Measurements from ENCODE around the gene COTL1.

Gene COTL1

DNA sequence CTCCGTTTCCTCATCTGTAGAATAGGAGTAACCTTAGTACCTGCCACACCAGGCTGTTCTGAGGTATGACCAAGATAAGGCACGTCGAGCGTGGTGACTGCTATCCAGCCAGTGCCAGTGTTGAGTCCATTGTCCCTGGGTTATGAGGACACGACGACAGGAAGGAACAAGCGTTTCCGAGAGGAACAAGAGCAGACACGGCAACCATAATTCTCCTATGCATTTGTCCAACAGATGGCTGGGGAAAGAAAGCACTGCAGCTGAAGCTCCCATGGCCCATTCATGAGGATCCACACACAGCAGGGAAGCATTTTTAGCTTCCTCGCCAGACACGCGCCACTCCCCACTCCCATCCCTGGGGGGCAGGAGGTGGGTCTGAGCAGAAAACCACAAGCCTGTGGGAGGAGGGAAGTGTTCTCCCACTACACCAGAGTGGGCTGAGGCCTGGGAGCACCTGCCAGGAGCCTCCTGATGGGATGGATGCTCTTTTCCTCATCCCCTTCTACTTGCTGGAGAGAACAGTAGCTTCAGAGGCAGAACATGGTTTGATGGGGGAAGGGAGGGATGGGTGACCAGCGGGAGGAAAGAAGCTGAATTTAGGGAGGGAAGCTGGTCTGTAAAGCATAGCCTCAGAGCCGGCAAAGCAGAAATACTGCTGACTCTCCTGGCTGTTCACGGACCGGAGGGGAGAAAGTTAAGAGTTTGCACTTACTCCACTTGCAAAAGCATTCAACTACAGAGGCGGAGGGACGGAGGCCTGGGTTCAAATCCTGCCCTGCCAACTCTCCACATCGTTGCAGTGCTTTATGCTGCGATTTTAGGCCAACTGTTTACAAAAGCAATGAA, 2.7 kb downstream of the COTL1 start:
- DNase-seq (ENCODE audit: low read depth in 2 of 2, low spot score in 1 of 2) = no peak

DNA sequence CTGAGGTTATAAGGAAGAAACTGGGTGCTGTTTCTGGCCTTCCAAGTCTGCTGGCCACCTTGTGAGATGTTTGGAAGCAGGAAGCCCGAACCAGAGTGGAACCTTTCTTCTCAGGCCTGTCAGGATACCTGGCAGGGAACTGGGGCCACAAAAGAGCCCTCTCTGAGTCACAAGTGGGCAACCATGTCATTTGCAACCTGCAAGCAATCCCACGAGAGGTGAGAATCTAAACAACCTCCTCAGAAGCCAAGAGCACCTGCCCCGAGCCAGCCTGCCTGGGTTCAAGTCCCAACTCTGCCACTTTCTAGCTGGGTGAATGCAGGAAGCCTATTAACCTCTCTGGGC, 3.3 kb downstream of the COTL1 start:
- DNase-seq (ENCODE audit: low read depth in 2 of 2, low spot score in 1 of 2) = no peak

DNA sequence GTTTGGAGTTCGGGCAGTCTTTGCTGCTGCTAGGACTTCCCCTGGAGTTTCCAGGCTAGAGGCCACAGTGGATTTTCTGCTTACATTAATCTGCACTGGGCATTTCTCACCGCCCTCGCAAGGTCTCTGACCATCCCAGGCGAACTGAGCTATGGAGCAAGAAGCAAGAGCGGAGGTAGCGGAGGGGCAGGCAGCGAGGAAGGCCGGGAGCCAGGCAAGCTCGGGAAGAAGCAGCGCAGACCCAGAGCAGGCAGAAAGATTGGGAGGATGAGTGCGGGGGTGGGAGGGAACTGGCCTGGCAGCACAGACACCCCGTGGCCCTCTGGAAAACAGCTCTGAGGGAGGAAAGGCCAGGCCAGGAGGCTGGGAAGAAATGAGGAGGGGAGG, 3.8 kb downstream of the COTL1 start:
- no peak for DNase-seq (ENCODE audit: low read depth in 2 of 2, low spot score in 1 of 2)

DNA sequence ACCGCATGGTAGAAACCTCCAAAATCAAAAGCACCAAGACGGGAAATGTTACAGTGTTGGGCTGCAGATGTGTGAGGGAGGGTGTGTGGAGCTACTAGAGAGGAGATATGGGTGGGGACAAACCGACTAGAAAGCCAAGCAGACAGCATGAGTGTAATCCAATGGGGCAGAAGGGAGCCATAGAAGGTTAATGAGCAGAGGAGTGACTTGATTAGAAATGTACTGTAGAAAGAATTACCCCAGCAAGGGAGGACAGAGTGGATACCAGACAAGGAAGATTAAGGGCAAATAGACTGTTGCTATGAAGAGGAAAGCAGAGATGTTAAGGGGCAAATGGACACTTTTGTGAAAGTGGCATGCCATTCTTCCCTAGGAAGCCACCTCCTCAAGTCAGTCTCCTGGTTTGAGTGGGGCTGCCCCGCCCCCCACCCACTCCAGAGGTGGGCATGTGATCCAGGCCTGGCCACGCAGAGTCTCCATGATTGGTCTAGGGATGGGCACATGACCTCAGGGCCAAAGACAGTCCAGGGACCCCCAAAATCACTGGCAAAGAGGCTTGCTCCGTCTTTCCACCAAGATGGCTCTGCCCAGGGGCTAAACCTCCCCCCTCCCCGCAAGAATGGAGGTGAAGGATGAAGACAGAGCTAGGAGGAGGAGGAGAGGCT, 4.3 kb downstream of the COTL1 start:
- no peak for DNase-seq (ENCODE audit: low read depth in 2 of 2, low spot score in 1 of 2)

DNA sequence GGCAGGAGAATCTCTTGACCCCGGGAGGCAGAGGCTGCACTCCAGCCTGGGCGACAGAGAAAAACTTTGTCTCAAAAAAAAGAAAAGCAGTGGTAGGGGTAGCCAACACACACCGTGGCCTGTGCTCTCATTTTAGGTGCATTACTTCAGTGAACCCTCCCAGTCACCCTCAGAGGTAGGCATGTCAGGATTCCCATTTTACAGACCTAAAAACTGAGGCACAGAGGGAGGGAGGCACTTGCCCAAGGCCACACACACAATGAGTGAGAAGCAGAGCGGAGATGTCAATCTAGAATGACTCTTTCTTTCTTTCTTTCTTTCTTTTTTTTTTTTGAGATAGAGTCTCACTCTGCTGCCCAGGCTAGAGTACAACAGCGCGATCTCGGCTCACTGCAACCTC, 5.2 kb downstream of the COTL1 start:
- DNase-seq (ENCODE audit: low read depth in 2 of 2, low spot score in 1 of 2) = no peak

DNA sequence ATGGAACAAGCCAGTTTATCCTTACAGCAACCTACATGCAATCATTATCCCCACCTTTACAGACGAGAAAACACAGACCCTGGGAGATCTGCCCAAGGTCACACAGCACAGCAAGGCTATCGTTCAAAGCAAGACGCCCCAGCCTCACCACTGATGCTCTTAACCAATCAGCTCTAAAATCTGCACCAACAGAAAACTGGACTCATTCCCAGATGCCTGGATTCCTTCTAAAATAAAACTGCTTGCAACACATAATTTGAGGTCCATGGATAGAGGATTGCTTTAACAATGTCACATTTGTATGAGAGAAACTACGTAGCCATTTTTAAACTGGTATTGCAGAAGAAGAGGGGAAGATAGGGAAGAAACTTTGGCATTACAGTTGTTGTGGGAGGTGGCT, 6.8 kb downstream of the COTL1 start:
- DNase-seq (ENCODE audit: low read depth in 2 of 2, low spot score in 1 of 2) = no peak

DNA sequence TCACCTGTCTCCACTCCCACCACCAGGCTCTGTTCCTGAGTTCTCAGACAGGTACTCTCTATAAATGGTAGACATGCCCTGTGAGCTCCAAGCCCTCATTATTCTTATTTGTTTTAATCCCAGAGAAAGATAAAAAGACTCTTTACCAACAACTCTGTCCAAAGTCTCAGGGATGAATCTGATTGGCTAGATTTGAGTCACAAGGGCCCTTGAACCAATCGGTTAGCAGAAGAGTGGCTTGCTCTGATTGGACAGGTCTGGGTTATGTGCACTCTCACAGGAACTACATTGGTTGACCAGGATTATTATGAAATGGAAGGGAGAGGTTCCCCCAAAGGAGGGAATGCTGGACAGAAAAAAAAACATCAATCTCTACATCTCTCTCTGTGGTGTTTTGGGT, 7.5 kb downstream of the COTL1 start:
- DNase-seq (ENCODE audit: low read depth in 2 of 2, low spot score in 1 of 2) = no peak

DNA sequence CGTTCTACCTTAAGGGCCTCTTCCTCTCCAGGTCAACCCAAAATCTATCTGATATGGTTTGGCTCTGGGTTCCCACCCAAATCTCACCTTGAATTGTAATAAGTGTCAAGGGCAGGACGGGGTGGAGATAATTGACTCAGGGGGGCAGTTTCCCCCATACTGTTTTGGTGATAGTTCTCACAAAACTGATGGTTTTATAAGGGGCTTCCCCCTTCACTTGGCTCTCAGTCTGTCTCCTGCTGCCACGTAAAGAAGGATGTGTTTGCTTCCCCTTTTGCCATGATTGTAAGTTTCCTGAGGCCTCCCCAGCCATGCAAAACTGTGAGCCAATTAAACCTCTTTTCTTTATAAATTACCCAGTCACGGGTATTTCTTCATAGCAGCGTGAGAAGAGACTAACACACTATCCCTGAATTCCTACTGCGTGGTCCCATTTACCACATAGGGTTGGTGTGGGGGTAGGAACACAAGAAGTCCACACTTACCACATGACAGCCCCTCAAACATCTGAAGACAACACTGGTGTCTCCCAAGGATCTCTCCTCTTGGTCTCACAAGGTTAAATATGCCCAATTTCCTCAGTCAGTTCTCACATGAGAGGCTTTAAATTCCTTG, 8.2 kb downstream of the COTL1 start:
- DNase-seq (ENCODE audit: low read depth in 2 of 2, low spot score in 1 of 2) = no peak

DNA sequence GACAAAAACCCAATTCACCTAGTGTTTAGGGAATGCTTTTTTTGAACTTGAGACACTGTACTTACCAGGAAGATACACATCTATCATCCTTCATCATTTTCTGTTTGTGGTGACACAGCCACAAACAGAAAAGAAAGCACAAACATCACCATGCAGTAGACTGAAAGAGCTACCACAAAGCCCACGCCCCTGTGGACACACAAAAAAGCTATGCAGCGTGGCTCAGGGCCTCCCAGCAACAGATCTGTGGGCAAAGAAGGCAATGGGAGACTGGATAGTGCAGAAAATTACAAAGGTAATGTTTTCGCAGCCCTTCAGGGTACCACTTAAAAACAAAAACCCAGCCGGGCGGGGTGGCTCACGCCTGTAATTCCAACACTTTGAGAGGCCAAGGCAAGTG, 9.6 kb downstream of the COTL1 start:
- no peak for DNase-seq (ENCODE audit: low read depth in 2 of 2, low spot score in 1 of 2)

DNA sequence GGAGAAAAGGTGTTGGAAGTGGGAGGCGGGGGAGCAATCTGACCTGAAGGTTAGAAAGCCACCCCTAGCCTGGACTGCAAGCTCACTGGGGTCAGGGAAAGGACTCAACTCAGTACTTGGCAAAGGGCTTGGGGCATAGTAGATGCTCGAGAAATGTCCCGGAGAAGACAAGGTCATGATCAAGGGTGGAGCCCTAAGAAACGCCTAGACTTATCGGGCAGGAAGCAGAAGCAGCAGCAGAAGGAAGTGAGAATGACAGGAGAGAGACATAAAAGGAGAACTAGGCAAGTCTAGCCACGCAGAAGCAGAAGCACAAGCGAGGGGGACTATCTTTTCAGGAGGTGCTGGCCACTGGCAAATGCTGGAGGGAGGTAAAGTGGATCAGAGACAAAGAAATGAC, 10.2 kb downstream of the COTL1 start:
- no peak for DNase-seq (ENCODE audit: low read depth in 2 of 2, low spot score in 1 of 2)

DNA sequence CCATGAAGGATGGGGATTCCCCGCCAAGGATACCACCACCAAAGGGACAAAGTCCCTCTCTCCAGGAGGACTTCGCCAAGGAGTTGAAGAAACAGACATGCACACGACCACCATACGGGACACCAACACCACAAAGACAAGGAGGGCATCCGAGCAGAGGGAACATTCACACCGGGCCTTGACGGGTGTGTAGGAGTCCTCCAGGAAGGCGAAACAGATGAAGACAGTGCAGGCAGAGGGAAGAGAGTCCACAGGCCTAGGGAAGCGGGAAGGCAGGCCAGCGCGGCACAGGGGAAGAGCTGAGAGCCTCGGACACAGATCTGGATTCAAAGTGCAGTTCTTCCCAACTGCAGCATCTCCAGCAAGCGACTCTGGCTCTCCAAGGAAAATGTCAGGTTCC, 10.8 kb downstream of the COTL1 start:
- DNase-seq (ENCODE audit: low read depth in 2 of 2, low spot score in 1 of 2) = no peak

DNA sequence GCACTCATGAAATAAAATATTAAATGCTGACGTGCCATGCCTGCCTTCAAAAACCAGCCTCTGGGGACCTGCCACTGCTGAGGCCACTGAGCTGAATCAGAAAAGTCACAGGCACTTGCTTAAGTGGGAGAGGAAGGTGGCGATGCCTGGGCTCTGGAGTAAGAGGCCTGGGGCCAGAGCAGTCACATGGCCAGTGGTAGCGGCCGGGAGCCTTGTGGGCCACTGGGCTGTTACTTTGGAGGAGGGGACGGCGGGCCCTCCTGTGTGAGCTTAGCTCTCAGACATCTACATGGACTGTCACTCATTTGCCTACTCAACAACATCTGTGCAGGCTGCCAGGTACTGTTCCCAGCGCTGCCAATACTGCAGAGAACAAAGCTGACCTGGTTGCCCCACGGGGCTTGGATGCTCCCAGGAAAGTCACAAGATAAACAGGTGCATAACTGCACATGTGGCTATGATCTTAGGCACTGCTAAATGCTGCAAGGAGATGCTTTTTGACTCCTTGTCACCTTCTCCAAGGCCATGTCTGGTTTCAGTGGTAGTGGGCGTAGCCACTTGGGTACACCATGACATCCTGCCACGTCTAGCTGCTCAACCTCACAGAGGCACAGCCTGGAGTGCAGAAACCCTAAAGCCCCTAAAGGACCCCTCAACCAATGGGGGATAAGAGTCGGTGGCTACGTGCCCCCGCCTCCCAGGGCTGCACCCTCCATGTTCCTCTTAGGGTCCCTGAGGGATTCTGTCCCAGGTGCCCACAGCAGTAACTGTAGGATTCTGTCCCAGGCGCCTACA, 11.6 kb downstream of the COTL1 start:
- DNase-seq (ENCODE audit: low read depth in 2 of 2, low spot score in 1 of 2) = no peak

DNA sequence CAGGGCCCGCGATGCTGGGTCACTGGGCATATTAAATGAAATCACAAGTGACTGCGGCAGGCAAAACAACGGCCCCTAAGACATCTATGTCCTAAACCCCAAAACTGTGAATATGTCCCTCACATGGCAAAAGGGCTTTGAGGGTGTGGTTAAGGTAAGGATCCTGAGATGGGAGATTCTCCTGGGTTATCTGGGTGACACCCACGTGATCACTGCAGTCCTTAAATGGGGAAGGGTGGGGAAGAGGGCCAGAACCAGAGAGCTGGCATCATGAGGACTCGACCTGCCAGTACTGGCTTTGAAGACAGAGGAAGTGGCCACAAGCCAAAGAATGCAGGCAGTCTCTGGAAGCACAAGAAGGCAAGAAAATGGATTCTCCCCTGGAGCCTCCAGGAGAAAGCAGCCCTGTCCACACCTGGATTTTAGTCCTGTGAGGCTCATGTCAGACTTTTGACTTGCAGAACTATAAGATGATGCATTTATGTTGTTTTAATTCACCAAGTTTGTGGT, 12.5 kb downstream of the COTL1 start:
- no peak for DNase-seq (ENCODE audit: low read depth in 2 of 2, low spot score in 1 of 2)

DNA sequence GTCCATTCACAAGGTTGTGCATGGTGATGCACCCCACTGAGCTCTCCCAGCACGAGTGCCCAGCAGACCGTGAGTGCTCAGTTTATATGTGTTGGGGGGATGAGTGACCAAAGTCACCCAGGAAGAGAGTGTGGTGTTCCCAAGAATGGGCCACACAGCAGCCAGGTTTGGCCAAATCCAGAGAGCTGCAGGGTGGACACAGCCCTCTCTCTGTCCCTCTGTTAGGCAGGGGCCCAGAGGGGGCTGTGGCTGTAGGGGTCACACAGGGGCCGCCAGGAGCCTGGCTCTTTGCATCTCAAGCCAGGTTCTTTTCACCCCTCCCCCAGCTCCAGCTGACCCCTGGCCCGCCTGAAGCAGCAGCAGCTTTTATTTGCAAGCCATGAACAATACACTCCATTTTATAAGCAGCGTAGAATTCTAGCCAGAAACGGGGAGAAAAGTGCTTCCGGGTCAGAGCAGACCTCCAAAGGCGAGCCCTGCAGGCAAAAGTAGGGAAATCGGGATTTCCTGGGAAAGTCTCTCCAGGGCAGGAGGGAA, 13.3 kb downstream of the COTL1 start:
- no peak for DNase-seq (ENCODE audit: low read depth in 2 of 2, low spot score in 1 of 2)

DNA sequence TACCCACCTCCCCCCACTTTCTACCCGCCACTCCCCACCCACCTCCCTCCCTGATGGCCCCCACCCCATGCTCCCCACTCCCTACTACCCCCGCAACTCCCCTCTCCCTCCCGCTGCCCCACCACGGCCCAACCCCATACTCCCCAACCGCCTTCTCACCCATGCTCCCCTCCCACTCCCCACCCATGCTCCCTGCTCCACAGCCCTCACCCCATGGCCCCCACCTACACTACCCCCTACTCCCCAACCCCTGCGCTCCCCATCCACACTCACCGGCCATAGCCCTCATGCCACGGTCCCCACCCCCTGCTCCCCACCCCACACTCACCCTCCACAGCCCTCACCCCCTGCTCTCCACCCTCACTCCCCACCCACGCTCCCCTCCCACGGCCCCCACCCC, 13.9 kb downstream of the COTL1 start:
- no peak for DNase-seq (ENCODE audit: low read depth in 2 of 2, low spot score in 1 of 2)

DNA sequence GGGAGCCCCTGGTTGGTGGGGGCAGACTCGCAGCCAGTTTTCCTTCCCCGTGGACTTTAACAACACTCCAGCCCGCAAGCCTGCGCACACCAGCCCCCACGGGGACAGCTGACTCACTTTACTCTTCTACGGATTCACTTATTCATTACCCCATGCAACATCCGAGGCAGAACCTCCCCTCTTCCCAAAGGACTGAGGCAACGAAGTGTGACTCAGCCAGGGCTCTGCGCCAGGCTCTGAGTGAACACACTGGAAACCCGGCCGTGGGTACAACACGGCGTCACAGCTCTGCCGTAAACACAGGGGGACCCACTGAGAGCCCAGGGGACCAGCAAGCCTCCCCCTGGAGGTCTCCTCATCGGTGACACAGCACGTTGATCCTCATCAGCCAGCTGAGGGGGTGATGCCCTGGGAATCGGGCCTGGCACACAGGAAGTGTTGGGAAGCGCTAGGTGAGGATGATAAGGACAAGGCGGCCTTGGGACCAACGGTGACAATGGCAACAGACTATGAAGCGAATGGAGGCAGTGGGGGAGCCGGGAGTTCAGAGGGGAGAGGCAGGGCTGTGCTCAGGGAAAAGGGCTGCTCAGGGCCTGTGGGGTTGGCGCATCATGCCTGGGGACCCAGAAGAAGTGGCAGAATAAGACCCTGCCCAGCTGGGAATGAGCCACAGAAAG, 14.6 kb downstream of the COTL1 start:
- DNase-seq (ENCODE audit: low read depth in 2 of 2, low spot score in 1 of 2) = no peak

DNA sequence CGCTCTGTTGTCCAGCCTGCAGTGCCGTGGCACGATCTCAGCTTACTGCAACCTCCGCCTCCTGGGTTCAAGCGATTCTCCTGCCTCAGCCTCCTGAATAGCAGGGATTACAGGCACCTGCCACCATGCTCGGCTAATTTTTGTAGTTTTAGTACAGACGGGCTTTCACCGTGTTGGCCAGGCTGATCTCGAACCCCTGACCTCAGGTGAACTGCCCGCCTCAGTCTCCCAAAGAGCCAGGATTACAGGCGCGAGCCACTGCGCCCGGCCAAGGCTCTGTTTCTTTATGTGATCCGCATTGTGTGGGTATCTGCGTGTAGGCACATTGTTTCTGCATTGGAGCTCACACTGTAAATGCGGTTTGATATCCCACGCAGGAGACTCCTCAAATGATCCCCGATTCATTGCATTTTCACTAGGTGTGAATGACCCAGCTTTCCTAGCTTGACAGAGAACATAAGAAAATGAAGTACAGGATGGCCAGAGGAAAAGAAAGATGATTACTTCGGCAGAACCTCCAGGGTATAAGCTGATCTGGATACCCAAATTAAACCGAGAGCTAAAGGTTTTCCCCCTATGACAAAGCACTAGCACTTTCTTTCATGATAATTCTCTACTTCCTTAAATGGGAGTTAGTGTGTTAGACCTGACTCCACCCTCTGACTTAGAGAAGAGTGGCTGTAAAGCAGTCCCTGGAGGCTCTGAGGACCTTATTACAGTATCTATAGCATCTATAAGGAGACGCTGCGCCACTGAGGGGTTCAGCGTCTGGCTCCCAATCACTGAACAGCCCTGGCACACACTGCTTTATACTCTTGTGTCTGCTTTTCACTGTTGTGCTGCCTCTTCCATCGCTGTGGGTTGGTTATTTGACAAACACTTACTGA, 17.3 kb downstream of the COTL1 start:
- no peak for DNase-seq (ENCODE audit: low read depth in 2 of 2, low spot score in 1 of 2)

DNA sequence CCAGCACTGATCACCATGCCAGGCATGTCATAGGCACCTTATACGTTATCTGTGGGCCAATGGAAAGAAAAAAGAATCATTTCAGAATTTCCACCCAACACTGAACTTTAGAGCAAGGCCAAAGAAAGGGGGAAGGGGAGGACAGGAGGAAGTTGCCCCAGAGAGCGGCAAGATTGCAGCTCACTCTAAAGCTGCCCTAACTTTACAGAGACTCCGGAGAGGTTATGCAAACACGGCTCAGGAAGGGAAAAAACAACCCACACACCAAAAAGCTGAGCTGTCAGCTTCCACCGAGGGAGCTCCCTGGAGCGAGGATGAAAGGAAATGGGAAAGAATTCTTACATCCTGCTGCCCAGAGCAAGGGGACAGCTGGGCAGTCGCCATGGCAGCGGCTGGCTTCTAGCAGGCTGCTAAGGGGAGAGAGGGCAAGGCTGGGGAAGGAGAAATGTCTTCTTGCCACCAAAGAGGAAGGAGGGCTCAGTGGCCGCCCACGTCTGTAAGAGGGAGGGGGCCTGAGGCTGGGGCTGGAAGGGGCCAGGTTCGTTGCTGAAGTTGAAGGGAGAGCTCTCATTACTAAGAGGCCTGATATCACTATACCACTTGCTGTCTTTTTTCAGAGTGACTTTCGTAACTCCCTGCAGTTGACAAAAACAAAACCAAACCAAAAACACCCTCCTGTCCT, 18.2 kb downstream of the COTL1 start:
- DNase-seq (ENCODE audit: low read depth in 2 of 2, low spot score in 1 of 2) = no peak

DNA sequence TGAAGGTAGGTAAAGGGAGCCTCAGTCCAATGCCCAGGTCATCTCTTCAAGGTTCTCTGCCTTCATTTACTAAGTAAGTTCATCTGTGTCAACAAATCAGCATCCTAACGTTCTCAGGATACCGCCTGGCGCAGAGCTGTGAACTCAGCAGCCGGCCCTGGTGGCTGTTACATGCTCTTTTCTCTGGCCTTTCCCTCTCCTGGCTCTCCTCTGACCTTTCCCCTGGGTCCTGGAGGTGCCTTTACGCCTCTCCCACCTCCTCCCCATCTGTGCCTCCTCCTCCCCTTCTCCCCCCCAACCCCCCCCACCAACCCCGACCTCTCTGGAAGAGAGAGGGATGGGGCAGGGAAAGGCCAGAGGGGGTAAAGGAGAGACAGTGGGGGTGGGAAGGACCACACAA, 19.5 kb downstream of the COTL1 start:
- DNase-seq (ENCODE audit: low read depth in 2 of 2, low spot score in 1 of 2) = no peak

All from stimulated activated CD8-positive, alpha-beta memory T cell treated with anti-CD3 and anti-CD28 coated beads, Interleukin-4, amount 100 ng/mL, for 1 hour (primary cell).